ENCODE results near the gene ELMOD1. TPM values are rescaled to one million over a fixed set of nuclear protein-coding genes. Genes with fewer than 3 reads are reported as not detected.

The ELMOD1 gene
- total and polyA plus RNA-seq, 2 experiments from 2014 or later = 1.2 to 1.6 TPM

GRCh38 chr11:107706531-107706930, 115.6 kb downstream of the ELMOD1 start:
- H3K27me3 Mint-ChIP-seq (ENCODE audit: insufficient read depth, low read depth, poor library complexity) = peaks cover 3% of the 10 kb centered on the region
- Histone ChIP-seq H3K4me3 (no peak overlapping the region), H3K79me2 (replicated peaks; ENCODE audit: insufficient read depth) (no peaks in the 10 kb centered on the region), H3K4me2 (no peak overlapping the region), H3K27ac (ENCODE audit: low read depth) (no peak overlapping the region), H3K9me2 (ENCODE audit: insufficient read depth) (no peaks in the 10 kb centered on the region), H3K27me3 (ENCODE audit: insufficient read depth) (peaks cover 15% of the 10 kb centered on the region), H3K36me3 (ENCODE audit: insufficient read depth) (no peaks in the 10 kb centered on the region), H4K20me1 (replicated peaks; ENCODE audit: insufficient read depth) (no peaks in the 10 kb centered on the region), H2AFZ (no peak overlapping the region), H3F3A (replicated peaks; ENCODE audit: low read depth) (no peaks in the 10 kb centered on the region), H3K4me1 (ENCODE audit: insufficient read depth) (peaks cover 19% of the 10 kb centered on the region)
- no peak overlapping the region for H3K27ac Mint-ChIP-seq
- no peak for DNase-seq (ENCODE audit: low spot score)
- H3K9me3 Mint-ChIP-seq = no peaks in the 10 kb centered on the region
- no peaks in the 10 kb centered on the region for H3K36me3 Mint-ChIP-seq (ENCODE audit: low read depth)
- no peak for TF ChIP-seq REST (IDR thresholded peaks at IDR 0.05; ENCODE audit: unreplicated experiment)
- TF ChIP-seq EZH2phosphoT487 (IDR thresholded peaks at IDR 0.05; ENCODE audit: unreplicated experiment) = no peak
- TF ChIP-seq CREB1 (CRISPR knock-in tag; IDR thresholded peaks at IDR 0.05; ENCODE audit: low read depth) = no peak
- TF ChIP-seq ETS1 (IDR thresholded peaks at IDR 0.05) = no peak
- TF ChIP-seq ZNF462 (CRISPR knock-in tag; IDR thresholded peaks at IDR 0.05) = no peak
- ATAC-seq = no peak
- H3K4me1 Mint-ChIP-seq = peaks cover 13% of the 10 kb centered on the region
- no peak overlapping the region for H3K4me3 Mint-ChIP-seq

Data from GM23338 (cell line).